Loucy (cell line): Measurements from ENCODE around the gene TRPV6.

Experiments
- H2AFZ ChIP-seq: fragments of 200-600 bp; sonication (generic); 2 replicates; pipeline ENCODE4 v1.6.0; 2016; ENCODE audit warnings: antibody characterized with exemption, mild to moderate bottlenecking, low read length, moderate library complexity
- H3F3A ChIP-seq: fragments of 200-600 bp; 2 replicates; pipeline ENCODE4 v1.6.0; 2016; ENCODE audit warnings: antibody characterized with exemption, low read depth, mild to moderate bottlenecking
- H3K27me3 ChIP-seq: fragments of 200-600 bp; sonication (generic); 2 replicates; pipeline ENCODE4 v1.6.1; 2014; ENCODE audit warnings: low read length, mild to moderate bottlenecking; ENCODE audit not compliant: insufficient read depth, poor library complexity, severe bottlenecking
- H3K36me3 ChIP-seq: fragments of 200-600 bp; sonication (generic); 2 replicates; pipeline ENCODE4 v1.6.1; 2016; ENCODE audit warnings: low read length; ENCODE audit not compliant: insufficient read depth
- H3K4me1 ChIP-seq: fragments of 200-600 bp; sonication (generic); 2 replicates; pipeline ENCODE4 v1.5.1; 2014; ENCODE audit warnings: low read length, mild to moderate bottlenecking; ENCODE audit not compliant: insufficient read depth, poor library complexity, severe bottlenecking
- H3K4me2 ChIP-seq: fragments of 200-600 bp; sonication (generic); 2 replicates; pipeline ENCODE4 v1.6.0; 2014; ENCODE audit warnings: antibody characterized with exemption, low read length, low read depth, mild to moderate bottlenecking; ENCODE audit not compliant: poor library complexity, severe bottlenecking
- H3K4me3 ChIP-seq: fragments of 200-600 bp; sonication (generic); 2 replicates; pipeline ENCODE4 v1.5.1; 2014; ENCODE audit warnings: low read length, mild to moderate bottlenecking, mixed read lengths; ENCODE audit not compliant: poor library complexity, severe bottlenecking
- H3K79me2 ChIP-seq: fragments of 200-600 bp; sonication (generic); 2 replicates; pipeline ENCODE4 v1.6.1; 2014; ENCODE audit warnings: low read length; ENCODE audit not compliant: insufficient read depth
- H3K9ac ChIP-seq: fragments of 200-600 bp; sonication (generic); 2 replicates; pipeline ENCODE4 v1.6.0; 2014; ENCODE audit warnings: mild to moderate bottlenecking, low read depth, low read length, moderate library complexity; ENCODE audit not compliant: poor library complexity, severe bottlenecking
- H3K9me2 ChIP-seq: fragments of 200-600 bp; sonication (generic); replicated peaks from 2 replicates; pipeline ENCODE4 v1.6.1; 2016; ENCODE audit warnings: low read depth, low read length, mixed read lengths
- H3K9me3 ChIP-seq: fragments of 200-600 bp; sonication (generic); 2 replicates; pipeline ENCODE4 v1.6.1; 2014; ENCODE audit warnings: mild to moderate bottlenecking, antibody characterized with exemption, low read length, low read depth; ENCODE audit not compliant: insufficient read depth
- H4K20me1 ChIP-seq: fragments of 200-600 bp; sonication (generic); 2 replicates; pipeline ENCODE4 v1.6.0; 2014; ENCODE audit warnings: antibody characterized with exemption, low read length, mild to moderate bottlenecking; ENCODE audit not compliant: insufficient read depth, poor library complexity, severe bottlenecking
- EZH2phosphoT487 ChIP-seq: fragments of 200-600 bp; IDR thresholded peaks from 2 replicates; pipeline ENCODE4 v1.6.1; 2018; ENCODE audit warnings: antibody characterized with exemption, mild to moderate bottlenecking, moderate library complexity, borderline replicate concordance
- TF ChIP-seq, protein P1 (sequence below): fragments of 200-600 bp; sonication (generic); conservative IDR thresholded peaks from 2 replicates; pipeline ENCODE4 v1.5.1; 2014; ENCODE audit warnings: mild to moderate bottlenecking, antibody characterized with exemption, low read length

TRPV6 gene

DNA sequence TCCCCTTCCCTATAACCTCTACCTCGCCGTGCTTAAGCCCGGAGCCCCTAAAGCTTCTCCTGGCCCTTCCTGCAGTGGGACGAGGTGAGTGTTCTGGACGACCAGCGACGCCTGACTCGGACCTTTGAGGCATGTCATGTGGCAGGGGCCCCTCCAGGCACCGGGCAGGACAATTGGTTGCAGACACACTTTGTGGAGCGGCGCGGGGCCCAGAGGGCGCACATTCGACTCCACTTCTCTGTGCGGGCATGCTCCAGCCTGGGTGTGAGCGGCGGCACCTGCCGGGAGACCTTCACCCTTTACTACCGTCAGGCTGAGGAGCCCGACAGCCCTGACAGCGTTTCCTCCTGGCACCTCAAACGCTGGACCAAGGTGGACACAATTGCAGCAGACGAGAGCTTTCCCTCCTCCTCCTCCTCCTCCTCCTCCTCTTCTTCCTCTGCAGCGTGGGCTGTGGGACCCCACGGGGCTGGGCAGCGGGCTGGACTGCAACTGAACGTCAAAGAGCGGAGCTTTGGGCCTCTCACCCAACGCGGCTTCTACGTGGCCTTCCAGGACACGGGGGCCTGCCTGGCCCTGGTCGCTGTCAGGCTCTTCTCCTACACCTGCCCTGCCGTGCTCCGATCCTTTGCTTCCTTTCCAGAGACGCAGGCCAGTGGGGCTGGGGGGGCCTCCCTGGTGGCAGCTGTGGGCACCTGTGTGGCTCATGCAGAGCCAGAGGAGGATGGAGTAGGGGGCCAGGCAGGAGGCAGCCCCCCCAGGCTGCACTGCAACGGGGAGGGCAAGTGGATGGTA is 21.5 kb downstream of the TRPV6 start:
- no peak overlapping the region for H2AFZ ChIP-seq
- H3K4me1 ChIP-seq, result peaks cover 22% of the 10 kb centered on the region
- peaks cover 43% of the 10 kb centered on the region; the same call in 1 of the 2 replicates for H3K36me3 ChIP-seq
- no peak for TF ChIP-seq EZH2phosphoT487
- TF ChIP-seq, protein P1, sequence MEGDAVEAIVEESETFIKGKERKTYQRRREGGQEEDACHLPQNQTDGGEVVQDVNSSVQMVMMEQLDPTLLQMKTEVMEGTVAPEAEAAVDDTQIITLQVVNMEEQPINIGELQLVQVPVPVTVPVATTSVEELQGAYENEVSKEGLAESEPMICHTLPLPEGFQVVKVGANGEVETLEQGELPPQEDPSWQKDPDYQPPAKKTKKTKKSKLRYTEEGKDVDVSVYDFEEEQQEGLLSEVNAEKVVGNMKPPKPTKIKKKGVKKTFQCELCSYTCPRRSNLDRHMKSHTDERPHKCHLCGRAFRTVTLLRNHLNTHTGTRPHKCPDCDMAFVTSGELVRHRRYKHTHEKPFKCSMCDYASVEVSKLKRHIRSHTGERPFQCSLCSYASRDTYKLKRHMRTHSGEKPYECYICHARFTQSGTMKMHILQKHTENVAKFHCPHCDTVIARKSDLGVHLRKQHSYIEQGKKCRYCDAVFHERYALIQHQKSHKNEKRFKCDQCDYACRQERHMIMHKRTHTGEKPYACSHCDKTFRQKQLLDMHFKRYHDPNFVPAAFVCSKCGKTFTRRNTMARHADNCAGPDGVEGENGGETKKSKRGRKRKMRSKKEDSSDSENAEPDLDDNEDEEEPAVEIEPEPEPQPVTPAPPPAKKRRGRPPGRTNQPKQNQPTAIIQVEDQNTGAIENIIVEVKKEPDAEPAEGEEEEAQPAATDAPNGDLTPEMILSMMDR, result no peak
- no peak overlapping the region for H3K9ac ChIP-seq
- H3K9me3 ChIP-seq, result no peaks in the 10 kb centered on the region
- H3K27me3 ChIP-seq, result no peaks in the 10 kb centered on the region
- no peak overlapping the region for H3K4me3 ChIP-seq
- H3K9me2 ChIP-seq, result no peaks in the 10 kb centered on the region
- no peaks in the 10 kb centered on the region for H3F3A ChIP-seq
- no peak overlapping the region for H3K4me2 ChIP-seq
- no peaks in the 10 kb centered on the region for H4K20me1 ChIP-seq
- peaks cover 24% of the 10 kb centered on the region for H3K79me2 ChIP-seq

DNA sequence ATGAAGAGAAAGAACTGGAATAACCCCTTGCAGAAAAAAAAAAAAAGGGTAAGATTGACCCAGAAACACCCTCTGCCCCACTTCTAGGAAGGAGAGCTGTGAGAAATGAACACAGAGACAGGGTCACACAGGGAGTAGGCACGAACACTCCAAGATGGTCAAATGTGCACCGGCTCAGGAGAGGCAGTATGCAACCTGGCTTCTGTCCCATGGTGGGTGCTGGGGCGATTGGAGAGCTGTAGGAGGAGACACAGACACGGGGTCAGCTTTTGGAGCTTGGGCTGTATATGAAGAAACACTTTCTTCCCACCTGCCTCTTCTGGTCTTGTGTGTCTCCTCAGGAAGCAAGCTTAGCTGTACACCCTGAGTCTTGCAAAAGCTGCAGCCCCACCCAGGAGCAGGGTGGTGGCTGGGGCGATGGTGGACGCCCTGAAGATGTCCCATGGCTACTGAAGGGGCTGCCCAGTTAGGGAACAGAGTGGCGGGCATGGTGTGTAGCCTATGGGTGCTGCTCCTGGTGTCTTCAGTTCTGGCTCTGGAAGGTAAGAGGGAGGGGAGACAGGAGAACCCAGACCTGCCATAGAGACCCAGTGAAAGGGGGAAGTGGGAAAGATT is 22.7 kb downstream of the TRPV6 start:
- no peak for TF ChIP-seq EZH2phosphoT487
- TF ChIP-seq, protein P1, result no peak
- Histone ChIP-seq H3K4me1 (peaks cover 29% of the 10 kb centered on the region), H4K20me1 (peaks cover 2% of the 10 kb centered on the region), H3K4me3 (no peak overlapping the region), H3K9me3 (no peaks in the 10 kb centered on the region), H3K4me2 (no peak overlapping the region), H3F3A (no peaks in the 10 kb centered on the region), H3K9me2 (no peaks in the 10 kb centered on the region), H2AFZ (no peak overlapping the region), H3K27me3 (no peaks in the 10 kb centered on the region), H3K79me2 (peaks cover 30% of the 10 kb centered on the region), H3K9ac (no peak overlapping the region), H3K36me3 (peaks cover 31% of the 10 kb centered on the region; the same call in 1 of the 2 replicates)

DNA sequence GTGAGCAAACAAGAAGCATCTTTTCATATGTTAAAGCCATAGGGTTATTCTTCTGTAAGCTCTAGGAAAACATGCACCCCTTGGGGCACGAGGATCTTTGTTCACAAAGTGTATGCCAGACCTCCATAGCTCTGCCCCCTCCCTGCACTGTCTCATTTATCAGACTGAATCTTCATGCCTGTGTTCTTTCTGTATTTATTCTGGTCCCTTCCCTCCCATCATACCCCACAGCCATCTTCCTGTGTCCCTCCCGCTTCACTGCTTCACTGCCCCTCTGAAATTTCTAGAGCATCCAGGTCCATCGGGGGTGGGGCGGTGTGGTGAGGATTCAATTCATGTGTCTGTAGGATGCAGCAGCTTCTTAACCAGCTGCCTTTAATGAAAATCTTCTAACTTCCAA is 23.2 kb downstream of the TRPV6 start:
- no peaks in the 10 kb centered on the region for H3K9me2 ChIP-seq
- H3K4me2 ChIP-seq, result peak overlapping the region; percentile 15
- no peak overlapping the region for H3K4me3 ChIP-seq
- no peaks in the 10 kb centered on the region for H3K27me3 ChIP-seq
- H3K9ac ChIP-seq, result no peak overlapping the region
- peaks cover 26% of the 10 kb centered on the region; the same call in 1 of the 2 replicates for H3K36me3 ChIP-seq
- no peak overlapping the region for H2AFZ ChIP-seq
- no peaks in the 10 kb centered on the region for H3K9me3 ChIP-seq
- H4K20me1 ChIP-seq, result peaks cover 6% of the 10 kb centered on the region
- no peaks in the 10 kb centered on the region for H3F3A ChIP-seq
- peaks cover 35% of the 10 kb centered on the region for H3K79me2 ChIP-seq
- H3K4me1 ChIP-seq, result peaks cover 34% of the 10 kb centered on the region
- TF ChIP-seq, protein P1, result no peak
- TF ChIP-seq EZH2phosphoT487, result no peak
